Liver (tissue), 3 donors: ENCODE results near the gene ASIC4.

Experiments used
- EGR1 ChIP-seq, 2 donors: IDR thresholded peaks; 2 replicates each; pipeline ENCODE4 v1.6.1; 2016 to 2018; ENCODE audit warnings: antibody characterized with exemption in 2 of 2, low read depth in 2 of 2
- FOXA2 ChIP-seq: IDR thresholded peaks from 2 replicates; pipeline ENCODE4 v1.6.1; 2016; ENCODE audit warnings: antibody characterized with exemption
- GABPA ChIP-seq, 2 donors: IDR thresholded peaks in 1 of 2; conservative IDR thresholded peaks in 1 of 2; 2 replicates each; pipeline ENCODE4 v1.6.1; 2016; ENCODE audit warnings: antibody characterized with exemption in 2 of 2, mild to moderate bottlenecking in 1 of 2, moderate library complexity in 1 of 2
- HNF4A ChIP-seq, 2 donors: conservative IDR thresholded peaks; 2 replicates each; pipeline ENCODE4 v1.6.1; 2016; ENCODE audit warnings: antibody characterized with exemption in 2 of 2, mild to moderate bottlenecking in 2 of 2
- RAD21 ChIP-seq, 2 donors: IDR thresholded peaks; 2 replicates each; pipeline ENCODE4 v1.6.1; 2016; ENCODE audit warnings: antibody characterized with exemption in 2 of 2, mild to moderate bottlenecking in 2 of 2
- RXRA ChIP-seq, 2 donors: IDR thresholded peaks; 2 replicates each; pipeline ENCODE4 v1.6.1; 2017 to 2018; ENCODE audit warnings: antibody characterized with exemption in 2 of 2, mild to moderate bottlenecking in 1 of 2
- SP1 ChIP-seq: IDR thresholded peaks from 2 replicates; pipeline ENCODE4 v1.6.1; 2018; ENCODE audit warnings: antibody characterized with exemption, mild to moderate bottlenecking
- TAF1 ChIP-seq: conservative IDR thresholded peaks from 2 replicates; pipeline ENCODE4 v1.6.1; 2016; ENCODE audit warnings: antibody characterized with exemption, mild to moderate bottlenecking
- YY1 ChIP-seq: IDR thresholded peaks from 2 replicates; pipeline ENCODE4 v1.6.1; 2016; ENCODE audit warnings: antibody characterized with exemption, mild to moderate bottlenecking
- TF ChIP-seq, protein P1 (sequence below): fragments of 150-350 bp; IDR thresholded peaks from 2 replicates; pipeline ENCODE4 v1.5.1; 2017; ENCODE audit warnings: improper control_type of control experiment, low read depth, low read length; ENCODE audit not compliant: missing input control
- TF ChIP-seq, protein P2 (sequence below): IDR thresholded peaks from 2 replicates; pipeline ENCODE4 v1.6.1; 2016; ENCODE audit warnings: antibody characterized with exemption
- TF ChIP-seq, protein P3 (sequence below): IDR thresholded peaks from 2 replicates; pipeline ENCODE4 v1.6.1; 2016; ENCODE audit warnings: antibody characterized with exemption
- donor health status: healthy.
- donor health status: healthy.

DNA sequence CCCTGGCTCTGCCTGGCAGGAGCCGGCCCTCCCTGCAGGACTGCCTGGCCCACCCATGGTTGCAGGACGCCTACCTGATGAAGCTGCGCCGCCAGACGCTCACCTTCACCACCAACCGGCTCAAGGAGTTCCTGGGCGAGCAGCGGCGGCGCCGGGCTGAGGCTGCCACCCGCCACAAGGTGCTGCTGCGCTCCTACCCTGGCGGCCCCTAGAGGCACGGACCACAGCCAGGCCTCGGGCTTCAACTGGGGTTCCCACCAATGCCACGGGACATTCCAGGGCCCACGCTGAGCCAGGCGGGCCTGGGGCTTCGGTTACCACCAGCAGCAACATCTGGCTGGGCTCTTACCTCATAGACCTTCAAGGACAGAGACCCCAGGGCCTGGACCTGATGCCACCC is 21.7 kb upstream of the ASIC4 start:
- TF ChIP-seq, protein P1, sequence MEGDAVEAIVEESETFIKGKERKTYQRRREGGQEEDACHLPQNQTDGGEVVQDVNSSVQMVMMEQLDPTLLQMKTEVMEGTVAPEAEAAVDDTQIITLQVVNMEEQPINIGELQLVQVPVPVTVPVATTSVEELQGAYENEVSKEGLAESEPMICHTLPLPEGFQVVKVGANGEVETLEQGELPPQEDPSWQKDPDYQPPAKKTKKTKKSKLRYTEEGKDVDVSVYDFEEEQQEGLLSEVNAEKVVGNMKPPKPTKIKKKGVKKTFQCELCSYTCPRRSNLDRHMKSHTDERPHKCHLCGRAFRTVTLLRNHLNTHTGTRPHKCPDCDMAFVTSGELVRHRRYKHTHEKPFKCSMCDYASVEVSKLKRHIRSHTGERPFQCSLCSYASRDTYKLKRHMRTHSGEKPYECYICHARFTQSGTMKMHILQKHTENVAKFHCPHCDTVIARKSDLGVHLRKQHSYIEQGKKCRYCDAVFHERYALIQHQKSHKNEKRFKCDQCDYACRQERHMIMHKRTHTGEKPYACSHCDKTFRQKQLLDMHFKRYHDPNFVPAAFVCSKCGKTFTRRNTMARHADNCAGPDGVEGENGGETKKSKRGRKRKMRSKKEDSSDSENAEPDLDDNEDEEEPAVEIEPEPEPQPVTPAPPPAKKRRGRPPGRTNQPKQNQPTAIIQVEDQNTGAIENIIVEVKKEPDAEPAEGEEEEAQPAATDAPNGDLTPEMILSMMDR = no peak
- no peak for TF ChIP-seq RAD21 (IDR thresholded peaks at IDR 0.05)
- TF ChIP-seq EGR1 (IDR thresholded peaks at IDR 0.05; ENCODE audit: low read depth in 2 of 2) = no peak
- TF ChIP-seq, protein P2, sequence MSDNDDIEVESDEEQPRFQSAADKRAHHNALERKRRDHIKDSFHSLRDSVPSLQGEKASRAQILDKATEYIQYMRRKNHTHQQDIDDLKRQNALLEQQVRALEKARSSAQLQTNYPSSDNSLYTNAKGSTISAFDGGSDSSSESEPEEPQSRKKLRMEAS = no peak
- no peak for TF ChIP-seq RXRA (IDR thresholded peaks at IDR 0.05)
- TF ChIP-seq GABPA (IDR thresholded peaks at IDR 0.05 in 1 of 2, conservative IDR thresholded peaks at IDR 0.05 in 1 of 2) = no peak
- no peak for TF ChIP-seq YY1
- no peak for TF ChIP-seq HNF4A (conservative IDR thresholded peaks at IDR 0.05)
- TF ChIP-seq FOXA2 = no peak
- TF ChIP-seq, protein P3, sequence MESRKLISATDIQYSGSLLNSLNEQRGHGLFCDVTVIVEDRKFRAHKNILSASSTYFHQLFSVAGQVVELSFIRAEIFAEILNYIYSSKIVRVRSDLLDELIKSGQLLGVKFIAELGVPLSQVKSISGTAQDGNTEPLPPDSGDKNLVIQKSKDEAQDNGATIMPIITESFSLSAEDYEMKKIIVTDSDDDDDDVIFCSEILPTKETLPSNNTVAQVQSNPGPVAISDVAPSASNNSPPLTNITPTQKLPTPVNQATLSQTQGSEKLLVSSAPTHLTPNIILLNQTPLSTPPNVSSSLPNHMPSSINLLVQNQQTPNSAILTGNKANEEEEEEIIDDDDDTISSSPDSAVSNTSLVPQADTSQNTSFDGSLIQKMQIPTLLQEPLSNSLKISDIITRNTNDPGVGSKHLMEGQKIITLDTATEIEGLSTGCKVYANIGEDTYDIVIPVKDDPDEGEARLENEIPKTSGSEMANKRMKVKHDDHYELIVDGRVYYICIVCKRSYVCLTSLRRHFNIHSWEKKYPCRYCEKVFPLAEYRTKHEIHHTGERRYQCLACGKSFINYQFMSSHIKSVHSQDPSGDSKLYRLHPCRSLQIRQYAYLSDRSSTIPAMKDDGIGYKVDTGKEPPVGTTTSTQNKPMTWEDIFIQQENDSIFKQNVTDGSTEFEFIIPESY = no peak
- no peak for TF ChIP-seq SP1
- TF ChIP-seq TAF1 = no peak
